HepG2 (cell line): ENCODE results near the gene ELP1. TPM values are rescaled to one million over a fixed set of nuclear protein-coding genes. Genes with fewer than 3 reads are reported as not detected.

ENCODE experiments used
- E2F2 ChIP-seq: sonication (generic); formaldehyde crosslinking; IDR thresholded peaks from 2 replicates; pipeline ENCODE4 v1.4.0; 2020; ENCODE audit warnings: missing genetic modification reagents, borderline replicate concordance
- ELF4 ChIP-seq: sonication (generic); formaldehyde crosslinking; IDR thresholded peaks from 2 replicates; pipeline ENCODE4 v1.5.0; 2020; ENCODE audit warnings: missing genetic modification reagents, mild to moderate bottlenecking, moderate library complexity, borderline replicate concordance
- FOXC1 ChIP-seq: sonication (generic); formaldehyde crosslinking; IDR thresholded peaks from 2 replicates; pipeline ENCODE4 v1.8.0; 2022; ENCODE audit warnings: mild to moderate bottlenecking, missing genetic modification reagents, borderline replicate concordance
- FOXJ3 ChIP-seq: sonication (generic); formaldehyde crosslinking; IDR thresholded peaks from 2 replicates; pipeline ENCODE4 v1.4.0; 2020; ENCODE audit warnings: missing genetic modification reagents, mild to moderate bottlenecking, borderline replicate concordance
- HDAC2 ChIP-seq: sonication (generic); formaldehyde crosslinking; IDR thresholded peaks from 2 replicates; pipeline ENCODE4 v1.4.0; 2020; ENCODE audit warnings: missing genetic modification reagents
- KDM5B ChIP-seq: sonication (generic); formaldehyde crosslinking; IDR thresholded peaks from 2 replicates; pipeline ENCODE4 v1.4.0; 2020; ENCODE audit warnings: missing genetic modification reagents, mild to moderate bottlenecking, borderline replicate concordance
- MED13 ChIP-seq: sonication (generic); formaldehyde crosslinking; IDR thresholded peaks from 2 replicates; pipeline ENCODE4 v1.5.0; 2020; ENCODE audit warnings: missing genetic modification reagents
- MEIS1 ChIP-seq: sonication (generic); formaldehyde crosslinking; IDR thresholded peaks from 2 replicates; pipeline ENCODE4 v1.9.0; 2021; ENCODE audit warnings: mild to moderate bottlenecking, missing genetic modification reagents, moderate library complexity, borderline replicate concordance
- NFKB2 ChIP-seq: sonication (generic); formaldehyde crosslinking; IDR thresholded peaks from 2 replicates; pipeline ENCODE4 v1.4.0; 2020; ENCODE audit warnings: missing genetic modification reagents, borderline replicate concordance
- POGZ ChIP-seq: sonication (generic); formaldehyde crosslinking; IDR thresholded peaks from 2 replicates; pipeline ENCODE4 v1.4.0; 2020; ENCODE audit warnings: mild to moderate bottlenecking, missing genetic modification reagents
- POLR2AphosphoS5 ChIP-seq: IDR thresholded peaks from 2 replicates; pipeline ENCODE4 v1.6.1; 2012; ENCODE audit warnings: low read depth, low read length
- SKI ChIP-seq: fragments of 450-650 bp; IDR thresholded peaks from one replicate; pipeline ENCODE4 v1.6.1; 2018; ENCODE audit warnings: mild to moderate bottlenecking; ENCODE audit not compliant: partially characterized antibody
- SRF ChIP-seq: IDR thresholded peaks from 2 replicates; pipeline ENCODE4 v1.6.1; 2011; ENCODE audit warnings: mild to moderate bottlenecking, low read depth, low read length, moderate library complexity
- SRSF9 ChIP-seq: fragments of 200-400 bp; formaldehyde crosslinking; IDR thresholded peaks from 2 replicates; pipeline ENCODE4 v1.6.1; 2018; ENCODE audit warnings: borderline replicate concordance, mild to moderate bottlenecking, low read depth, low read length; ENCODE audit not compliant: insufficient read depth, poor library complexity, severe bottlenecking
- STAT5B ChIP-seq: sonication (generic); formaldehyde crosslinking; IDR thresholded peaks from 2 replicates; pipeline ENCODE4 v1.4.0; 2020; ENCODE audit warnings: missing genetic modification reagents
- THYN1 ChIP-seq: sonication (generic); formaldehyde crosslinking; IDR thresholded peaks from 2 replicates; pipeline ENCODE4 v1.8.1; 2023; ENCODE audit warnings: low read depth, mild to moderate bottlenecking, moderate library complexity, missing genetic modification reagents, borderline replicate concordance
- ZNF17 ChIP-seq: sonication (generic); formaldehyde crosslinking; IDR thresholded peaks from 2 replicates; pipeline ENCODE4 v1.5.0; 2020; ENCODE audit warnings: mild to moderate bottlenecking, missing genetic modification reagents
- ZNF512B ChIP-seq: sonication (generic); formaldehyde crosslinking; IDR thresholded peaks from 2 replicates; pipeline ENCODE4 v1.5.1; 2020; ENCODE audit warnings: missing genetic modification reagents, mild to moderate bottlenecking, borderline replicate concordance
- ZNF614 ChIP-seq: IDR thresholded peaks from 2 replicates; pipeline ENCODE4 v1.6.1; 2018; ENCODE audit warnings: missing biosample characterization, missing genetic modification reagents, inconsistent platforms, borderline replicate concordance
- ZNF720 ChIP-seq: sonication (generic); formaldehyde crosslinking; IDR thresholded peaks from 2 replicates; pipeline ENCODE4 v1.4.0; 2020; ENCODE audit warnings: missing genetic modification reagents
- polyA plus RNA-seq, 8 experiments: library from polyadenylated mRNA; depleted of rRNA in 3 of 8; stranded (reverse) in 7 of 8; unstranded in 1 of 8; fragments of >200 nt; fragmentation: Illumina TruSeq in 4 of 8; extraction: Trizol in 4 of 8; gene quantifications; 2 replicates each; pipeline versions ENCODE4 v1.2.1 to v1.2.3, GENCODE V29; 2011 to 2016; ENCODE audit warnings: low read depth in 4 of 8, missing spikeins in 1 of 8, mixed read lengths in 1 of 8; ENCODE audit not compliant: insufficient read depth in 1 of 8
- total RNA-seq, 5 experiments: library from RNA; depleted of rRNA; stranded (reverse); fragments of >200 nt; fragmentation: Illumina TruSeq; extraction: Trizol; gene quantifications; 2 replicates each; pipeline ENCODE4 v1.2.3, GENCODE V29; 2016; ENCODE audit warnings: low read depth in 1 of 5
- TF ChIP-seq, protein P1 (sequence below): sonication (generic); formaldehyde crosslinking; IDR thresholded peaks from 2 replicates; pipeline ENCODE4 v1.8.0; 2022; ENCODE audit warnings: mild to moderate bottlenecking, missing genetic modification reagents, moderate library complexity
- TF ChIP-seq, protein P2 (sequence below): sonication (generic); formaldehyde crosslinking; IDR thresholded peaks from 2 replicates; pipeline ENCODE4 v1.4.0; 2020; ENCODE audit warnings: missing genetic modification reagents

Gene ELP1
- total and polyA plus RNA-seq, 2 of the 13 experiments (the other 11 are each of a cell fraction or from before 2014, with no cell fraction given), result 157 to 275 TPM

- TF ChIP-seq SRF (0 out of 2 replicates have a peak, but pooled peaks have one; percentile 58), STAT5B (CRISPR knock-in tag) (no peak), NFKB2 (no peak), ELF4 (CRISPR knock-in tag) (0 out of 2 replicates have a peak, but pooled peaks have one; percentile 54), SKI (peak; percentile 95), MEIS1 (CRISPR knock-in tag) (no peak), HDAC2 (CRISPR knock-in tag) (peak; percentile 99), POLR2AphosphoS5 (peak; percentile 96), KDM5B (CRISPR knock-in tag) (no peak), ZNF614 (peak; percentile 95; the same call in 1 of the 2 replicates), SRSF9 (no peak), MED13 (CRISPR knock-in tag) (peak; percentile 100), POGZ (CRISPR knock-in tag) (peak; percentile 68), E2F2 (no peak), ZNF720 (CRISPR knock-in tag) (no peak), ZNF17 (CRISPR knock-in tag) (no peak), FOXC1 (peak; percentile 77), THYN1 (CRISPR knock-in tag) (no peak), ZNF512B (CRISPR knock-in tag) (peak; percentile 92; the same call in 1 of the 2 replicates), FOXJ3 (peak; percentile 98)
- TF ChIP-seq, protein P1, sequence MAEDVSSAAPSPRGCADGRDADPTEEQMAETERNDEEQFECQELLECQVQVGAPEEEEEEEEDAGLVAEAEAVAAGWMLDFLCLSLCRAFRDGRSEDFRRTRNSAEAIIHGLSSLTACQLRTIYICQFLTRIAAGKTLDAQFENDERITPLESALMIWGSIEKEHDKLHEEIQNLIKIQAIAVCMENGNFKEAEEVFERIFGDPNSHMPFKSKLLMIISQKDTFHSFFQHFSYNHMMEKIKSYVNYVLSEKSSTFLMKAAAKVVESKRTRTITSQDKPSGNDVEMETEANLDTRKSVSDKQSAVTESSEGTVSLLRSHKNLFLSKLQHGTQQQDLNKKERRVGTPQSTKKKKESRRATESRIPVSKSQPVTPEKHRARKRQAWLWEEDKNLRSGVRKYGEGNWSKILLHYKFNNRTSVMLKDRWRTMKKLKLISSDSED (CRISPR knock-in tag), result no peak
- TF ChIP-seq, protein P2, sequence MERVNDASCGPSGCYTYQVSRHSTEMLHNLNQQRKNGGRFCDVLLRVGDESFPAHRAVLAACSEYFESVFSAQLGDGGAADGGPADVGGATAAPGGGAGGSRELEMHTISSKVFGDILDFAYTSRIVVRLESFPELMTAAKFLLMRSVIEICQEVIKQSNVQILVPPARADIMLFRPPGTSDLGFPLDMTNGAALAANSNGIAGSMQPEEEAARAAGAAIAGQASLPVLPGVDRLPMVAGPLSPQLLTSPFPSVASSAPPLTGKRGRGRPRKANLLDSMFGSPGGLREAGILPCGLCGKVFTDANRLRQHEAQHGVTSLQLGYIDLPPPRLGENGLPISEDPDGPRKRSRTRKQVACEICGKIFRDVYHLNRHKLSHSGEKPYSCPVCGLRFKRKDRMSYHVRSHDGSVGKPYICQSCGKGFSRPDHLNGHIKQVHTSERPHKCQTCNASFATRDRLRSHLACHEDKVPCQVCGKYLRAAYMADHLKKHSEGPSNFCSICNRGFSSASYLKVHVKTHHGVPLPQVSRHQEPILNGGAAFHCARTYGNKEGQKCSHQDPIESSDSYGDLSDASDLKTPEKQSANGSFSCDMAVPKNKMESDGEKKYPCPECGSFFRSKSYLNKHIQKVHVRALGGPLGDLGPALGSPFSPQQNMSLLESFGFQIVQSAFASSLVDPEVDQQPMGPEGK, result peak; percentile 96
These were observed 48.1 kb downstream of the ELP1 start (continued) for GRCh38 chr9:108885643-108886348.
